Activated CD4-positive, alpha-beta T cell treated with anti-CD3 and anti-CD28 coated beads, Interleukin-2, amount 50 U/mL, for 16 hours (primary cell): ENCODE results near the gene MT1G.
"Not testable (repeated sequence)": the region's sequence is repeated elsewhere in the genome, so short reads cannot be mapped to it uniquely, and the experiment has no call there.

Source experiments
- DNase-seq: peaks from one replicate; pipeline ENCODE4 v3.0.0-alpha.2; 2020

The MT1G gene

GRCh38 chr16:56684256-56684925, 16.5 kb upstream of the MT1G start:
- DNase-seq: no peak

GRCh38 chr16:56683424-56684172, 15.7 kb upstream of the MT1G start:
- DNase-seq: no peak

- no peak for DNase-seq
Observed at GRCh38 chr16:56682703-56683397, 15.0 kb upstream of the MT1G start.

GRCh38 chr16:56681939-56682702, 14.3 kb upstream of the MT1G start, which contains the start of gene MT1X:
TSS of gene MT1X (plus strand) at chr16:56682470. CDS start at chr16:56682541, 71 bp downstream.
- DNase-seq: peak; percentile 92

GRCh38 chr16:56679818-56680217, 12.0 kb upstream of the MT1G start:
- DNase-seq: peak; percentile 47

GRCh38 chr16:56679078-56679730, 11.3 kb upstream of the MT1G start:
- DNase-seq: no peak

GRCh38 chr16:56677474-56677873, 9.6 kb upstream of the MT1G start:
- DNase-seq: no peak

GRCh38 chr16:56675685-56676210, 7.9 kb upstream of the MT1G start:
- peak; percentile 20 for DNase-seq

- DNase-seq: not testable (repeated sequence)
Observed at GRCh38 chr16:56674570-56674969, 6.7 kb upstream of the MT1G start.

- no peak for DNase-seq
Observed at GRCh38 chr16:56673921-56674320, 6.1 kb upstream of the MT1G start.

GRCh38 chr16:56672761-56673536, 5.1 kb upstream of the MT1G start:
- no peak for DNase-seq

GRCh38 chr16:56672171-56672570, 4.3 kb upstream of the MT1G start:
- not testable (repeated sequence) for DNase-seq

GRCh38 chr16:56671691-56672090, 3.8 kb upstream of the MT1G start:
- not testable (repeated sequence) for DNase-seq

GRCh38 chr16:56670620-56670934, 2.7 kb upstream of the MT1G start:
- DNase-seq: no peak

- DNase-seq: no peak
Observed at GRCh38 chr16:56669840-56670619, 2.2 kb upstream of the MT1G start.

- peak; percentile 23 for DNase-seq
Observed at GRCh38 chr16:56669005-56669839, 1.4 kb upstream of the MT1G start, which contains the start of gene MT1H. TSS of gene MT1H (plus strand) at chr16:56669814. CDS start at chr16:56669885, 71 bp downstream.

- DNase-seq: not testable (repeated sequence)
Observed at GRCh38 chr16:56665286-56666261, 2.3 kb downstream of the MT1G start.

- DNase-seq: no peak
Observed at GRCh38 chr16:56664506-56664905, 3.4 kb downstream of the MT1G start.
